HepG2 (cell line): Measurements from ENCODE around the gene GPR68. TPM values are rescaled to one million over a fixed set of nuclear protein-coding genes. Genes with fewer than 3 reads are reported as not detected.

Source experiments
- ATAC-seq: fragments of 200-7000 bp; cut with Tn5 transposase; 3 replicates; pipeline ENCODE4 v1.9.1; 2020; ENCODE audit warnings: mild to moderate bottlenecking, moderate library complexity
- BruUV-seq: library from RNA; stranded (reverse); fragments of 400-500 nt; replicated peaks from 2 replicates; lab custom pipeline; 2021; lab: Mats Ljungman, UMichigan
- CTCF ChIA-PET: fragments of 300-600 bp; formaldehyde crosslinking; extraction: SDS; loops from one replicate; lab custom pipeline; 2021; ENCODE audit warnings: low total read pairs, inconsistent platforms, low intra/inter-chr PET ratio; lab: Yijun Ruan, JAX
- POLR2A ChIA-PET: fragments of 350-600 bp; sonication (Branson Sonifier 250); formaldehyde crosslinking; loops from one replicate; lab custom pipeline; 2020; ENCODE audit warnings: antibody characterized with exemption, inconsistent platforms; lab: Yijun Ruan, JAX
- DNase-seq: peaks from one replicate; pipeline ENCODE4 v3.0.0-alpha.2; 2015; ENCODE audit warnings: low spot score
- FAIRE-seq: peaks from 3 replicates; lab custom pipeline; 2011; peaks lifted over from hg19 to GRCh38; lab: Jason Lieb, UNC
- H2AFZ ChIP-seq: one replicate; pipeline ENCODE4 v1.6.1; 2011; ENCODE audit warnings: low read length, inconsistent platforms
- H3K27ac ChIP-seq: fragments of 300-600 bp; 3 replicates; pipeline ENCODE4 v1.8.0; 2011; ENCODE audit warnings: mixed run types, mild to moderate bottlenecking, mixed read lengths, low read length, inconsistent platforms; ENCODE audit not compliant: insufficient read depth; ENCODE audit errors: extremely low read length
- H3K27me3 ChIP-seq, 2 experiments: fragments of 200-600 bp in 1 of 2; 2 replicates in 1 of 2; 3 replicates in 1 of 2; pipeline versions ENCODE4 v1.6.0 to v1.8.0; 2011; ENCODE audit warnings: low read length in 2 of 2, mild to moderate bottlenecking in 2 of 2, moderate library complexity in 2 of 2, inconsistent platforms in 1 of 2; ENCODE audit not compliant: insufficient read depth in 2 of 2, control insufficient read depth in 1 of 2
- H3K36me3 ChIP-seq, 2 experiments: fragments of 200-600 bp in 1 of 2; replicated peaks in 1 of 2; 2 replicates in 1 of 2; 3 replicates in 1 of 2; pipeline versions ENCODE4 v1.5.1 to v1.8.0; 2011; ENCODE audit warnings: low read length in 2 of 2, inconsistent platforms in 1 of 2; ENCODE audit not compliant: insufficient read depth in 2 of 2, control insufficient read depth in 1 of 2
- H3K4me1 ChIP-seq: 2 replicates; pipeline ENCODE4 v1.5.1; 2012; ENCODE audit warnings: low read length, inconsistent platforms; ENCODE audit not compliant: insufficient read depth
- H3K4me2 ChIP-seq: 2 replicates; pipeline ENCODE4 v1.6.0; 2011; ENCODE audit warnings: low read depth, low read length, inconsistent platforms
- H3K4me3 ChIP-seq, 3 experiments: fragments of 200-600 bp in 1 of 3; sonication (generic), shearing (Covaris generic) in 1 of 3; replicated peaks in 1 of 3; 2 replicates each; pipeline ENCODE4 v1.5.1; 2011 to 2016; ENCODE audit warnings: low read length in 3 of 3, inconsistent platforms in 2 of 3, low read depth in 2 of 3, mild to moderate bottlenecking in 2 of 3, control low read depth in 1 of 3, mixed read lengths in 1 of 3; ENCODE audit not compliant: insufficient read depth in 1 of 3
- H3K79me2 ChIP-seq: one replicate; pipeline ENCODE4 v1.6.1; 2011; ENCODE audit warnings: low read length, inconsistent platforms; ENCODE audit not compliant: insufficient read depth
- H3K9ac ChIP-seq: 2 replicates; pipeline ENCODE4 v1.6.0; 2011; ENCODE audit warnings: mild to moderate bottlenecking, low read depth, low read length, inconsistent platforms; ENCODE audit not compliant: insufficient read depth
- H3K9me3 ChIP-seq: 2 replicates; pipeline ENCODE4 v1.5.1; 2012; ENCODE audit warnings: mild to moderate bottlenecking, low read length
- H4K20me1 ChIP-seq: 2 replicates; pipeline ENCODE4 v1.6.0; 2011; ENCODE audit warnings: inconsistent platforms, mild to moderate bottlenecking, low read length, moderate library complexity; ENCODE audit not compliant: insufficient read depth
- KDM4B ChIP-seq: sonication (generic); formaldehyde crosslinking; IDR thresholded peaks from 2 replicates; pipeline ENCODE4 v1.4.0; 2020; ENCODE audit warnings: missing genetic modification reagents
- MEIS1 ChIP-seq: sonication (generic); formaldehyde crosslinking; IDR thresholded peaks from 2 replicates; pipeline ENCODE4 v1.9.0; 2021; ENCODE audit warnings: mild to moderate bottlenecking, missing genetic modification reagents, moderate library complexity, borderline replicate concordance
- NPAS2 ChIP-seq: sonication (generic); formaldehyde crosslinking; IDR thresholded peaks from 2 replicates; pipeline ENCODE4 v1.8.0; 2022; ENCODE audit warnings: mild to moderate bottlenecking, missing genetic modification reagents, borderline replicate concordance
- NRL ChIP-seq: sonication (generic); formaldehyde crosslinking; IDR thresholded peaks from 2 replicates; pipeline ENCODE4 v1.5.0; 2020; ENCODE audit warnings: missing genetic modification reagents, mild to moderate bottlenecking, moderate library complexity, borderline replicate concordance
- PBX3 ChIP-seq: sonication (generic); formaldehyde crosslinking; IDR thresholded peaks from 2 replicates; pipeline ENCODE4 v1.8.1; 2023; ENCODE audit warnings: missing genetic modification reagents, inconsistent platforms, borderline replicate concordance
- ZFAT ChIP-seq: sonication (generic); formaldehyde crosslinking; conservative IDR thresholded peaks from 2 replicates; pipeline ENCODE4 v1.8.1; 2023; ENCODE audit warnings: missing genetic modification reagents, inconsistent platforms
- ZFP82 ChIP-seq: sonication (generic); formaldehyde crosslinking; IDR thresholded peaks from 2 replicates; pipeline ENCODE4 v1.5.1; 2020; ENCODE audit warnings: mild to moderate bottlenecking, missing genetic modification reagents, borderline replicate concordance
- ZNF318 ChIP-seq: sonication (generic); formaldehyde crosslinking; IDR thresholded peaks from 2 replicates; pipeline ENCODE4 v1.4.0; 2020; ENCODE audit warnings: mild to moderate bottlenecking, missing genetic modification reagents
- ZNF333 ChIP-seq: sonication (generic); formaldehyde crosslinking; IDR thresholded peaks from 2 replicates; pipeline ENCODE4 v1.4.0; 2020; ENCODE audit warnings: mild to moderate bottlenecking, missing genetic modification reagents, borderline replicate concordance
- ZNF605 ChIP-seq: sonication (generic); formaldehyde crosslinking; IDR thresholded peaks from 2 replicates; pipeline ENCODE4 v1.8.0; 2022; ENCODE audit warnings: mild to moderate bottlenecking, missing genetic modification reagents
- ZNF639 ChIP-seq: conservative IDR thresholded peaks from 2 replicates; pipeline ENCODE4 v1.6.1; 2018; ENCODE audit warnings: missing genetic modification reagents
- WGBS: methylation state at CpG from one replicate; pipeline ENCODE4 v1.1.6; 2017; ENCODE audit warnings: low lambda C conversion rate; 5-methylcytosine and 5-hydroxymethylcytosine counted together
- in situ Hi-C: cut with HindIII; loops from 2 replicates; pipeline ENCODE4 v1.10.0; 2017; ENCODE audit warnings: low pct_unique_long_range_greater_than_20kb; ENCODE audit not compliant: extremely low pct_ligation_motif_present
- intact Hi-C: fragments of 100-400 bp; cut with micrococcal nuclease; formaldehyde crosslinking; loops from one replicate; pipeline ENCODE4 v1.10.0; 2022; ENCODE audit not compliant: unreplicated experiment
- polyA plus RNA-seq, 8 experiments: library from polyadenylated mRNA; depleted of rRNA in 3 of 8; stranded (reverse) in 7 of 8; unstranded in 1 of 8; fragments of >200 nt; fragmentation: Illumina TruSeq in 4 of 8; extraction: Trizol in 4 of 8; gene quantifications; 2 replicates each; pipeline versions ENCODE4 v1.2.1 to v1.2.3, GENCODE V29; 2011 to 2016; ENCODE audit warnings: low read depth in 4 of 8, missing spikeins in 1 of 8, mixed read lengths in 1 of 8; ENCODE audit not compliant: insufficient read depth in 1 of 8
- total RNA-seq, 5 experiments: library from RNA; depleted of rRNA; stranded (reverse); fragments of >200 nt; fragmentation: Illumina TruSeq; extraction: Trizol; gene quantifications; 2 replicates each; pipeline ENCODE4 v1.2.3, GENCODE V29; 2016; ENCODE audit warnings: low read depth in 1 of 5

The GPR68 gene
- total and polyA plus RNA-seq, 2 of the 13 experiments (the other 11 are each of a cell fraction or from before 2014, with no cell fraction given), result not detected

- TF ChIP-seq PBX3 (CRISPR knock-in tag) (no peak), ZFP82 (no peak), ZNF639 (CRISPR knock-in tag) (no peak), NRL (CRISPR knock-in tag) (no peak), ZNF333 (CRISPR knock-in tag) (no peak), KDM4B (no peak), ZNF605 (CRISPR knock-in tag) (no peak), NPAS2 (CRISPR knock-in tag) (no peak), MEIS1 (CRISPR knock-in tag) (no peak)
- TF ChIP-seq, all 625 proteins: peak for 0
Observed at GRCh38 chr14:91229005-91229382, 15.5 kb downstream of the GPR68 start (continued).

- BruUV-seq, result no TSS peak
- CTCF ChIA-PET, result no interaction called here
- FAIRE-seq, result no peak
- TF ChIP-seq ZFAT (CRISPR knock-in tag) (no peak), ZNF318 (CRISPR knock-in tag) (no peak)
Observed at GRCh38 chr14:91228112-91229004, 16.1 kb downstream of the GPR68 start.

More at GRCh38 chr14:91228112-91229004, 16.1 kb downstream of the GPR68 start:
- intact Hi-C loops, result no loop called here
- Histone ChIP-seq H3K4me2 (no peak overlapping the region), H3K79me2 (no peaks in the 10 kb centered on the region), H3K9ac (no peak overlapping the region), H3K4me1 (no peaks in the 10 kb centered on the region), H3K27ac (no peak overlapping the region), H3K36me3 (no peaks in the 10 kb centered on the region), H3K27me3 (no peaks in the 10 kb centered on the region), H2AFZ (no peak overlapping the region), H4K20me1 (no peaks in the 10 kb centered on the region), H3K4me3 (no peak overlapping the region), H3K9me3 (no peaks in the 10 kb centered on the region)
- WGBS, result 98% methylated on average over 8 of the region's 14 CpGs
- in situ Hi-C loops, result no loop called here
- DNase-seq (no peak), ATAC-seq (no peak)
- POLR2A ChIA-PET, result no interaction called here
